H1 (cell line): ENCODE measurements around the gene DHRS1. TPM values are rescaled to one million over a fixed set of nuclear protein-coding genes. Genes with fewer than 3 reads are reported as not detected.
A peak's percentile ranks its signal among the peaks of the same experiment; 100 is the strongest.

ENCODE experiments used
- CTCF ChIA-PET: fragments of 300-600 bp; sonication (Branson Sonifier 250); formaldehyde crosslinking; loops from one replicate; lab custom pipeline; 2021; ENCODE audit not compliant: partially characterized antibody; lab: Charles Lee
- POLR2A ChIA-PET: fragments of 300-600 bp; sonication (Branson Sonifier 250); formaldehyde crosslinking; loops from one replicate; lab custom pipeline; 2021; ENCODE audit warnings: inconsistent platforms; ENCODE audit not compliant: partially characterized antibody; lab: Charles Lee
- DNase-seq, 2 experiments: peaks; one replicate each; pipeline versions ENCODE4 v3.0.0 to v3.0.0-alpha.2; 2010 to 2022; ENCODE audit warnings: low spot score in 2 of 2, low read depth in 1 of 2, mixed read lengths in 1 of 2
- FAIRE-seq: peaks from 2 replicates; lab custom pipeline; 2011; peaks lifted over from hg19 to GRCh38; lab: Jason Lieb, UNC
- H2AFZ ChIP-seq: 2 replicates; pipeline ENCODE4 v1.8.1; 2012; ENCODE audit warnings: low read length, inconsistent platforms
- H2AK5ac ChIP-seq: 2 replicates; pipeline ENCODE4 v1.6.1; 2013; ENCODE audit warnings: low read depth, low read length
- H2BK120ac ChIP-seq: replicated peaks from 2 replicates; pipeline ENCODE3; 2013; ENCODE audit warnings: low read depth, low read length, inconsistent platforms
- H2BK12ac ChIP-seq: 2 replicates; pipeline ENCODE4 v1.6.1; 2013; ENCODE audit warnings: low read depth, low read length
- H2BK15ac ChIP-seq: 2 replicates; pipeline ENCODE4 v1.6.1; 2013; ENCODE audit warnings: low read length
- H2BK20ac ChIP-seq: 2 replicates; pipeline ENCODE4 v1.6.1; 2013; ENCODE audit warnings: low read length
- H2BK5ac ChIP-seq: 2 replicates; pipeline ENCODE4 v1.6.1; 2013; ENCODE audit warnings: low read depth, low read length
- H3K14ac ChIP-seq: 2 replicates; pipeline ENCODE4 v1.6.1; 2013; ENCODE audit warnings: inconsistent platforms; ENCODE audit not compliant: insufficient read length
- H3K18ac ChIP-seq: 2 replicates; pipeline ENCODE4 v1.6.1; 2013; ENCODE audit warnings: low read length; ENCODE audit errors: extremely low read depth
- H3K23ac ChIP-seq: 2 replicates; pipeline ENCODE4 v1.6.1; 2013; ENCODE audit warnings: inconsistent platforms; ENCODE audit not compliant: insufficient read length
- H3K23me2 ChIP-seq: 2 replicates; pipeline ENCODE4 v1.6.1; 2013; ENCODE audit warnings: low read depth, low read length
- H3K27ac ChIP-seq: 2 replicates; pipeline ENCODE4 v1.6.1; 2011; ENCODE audit warnings: low read depth, low read length, inconsistent platforms
- H3K27me3 ChIP-seq, 4 experiments: replicated peaks in 1 of 4; 1 replicate in 1 of 4; 2 replicates in 3 of 4; pipeline versions ENCODE4 v1.6.1 to v1.8.1; 2011 to 2013; ENCODE audit warnings: low read length in 3 of 4, mild to moderate bottlenecking in 3 of 4, inconsistent platforms in 2 of 4, mixed read lengths in 2 of 4, moderate library complexity in 1 of 4; ENCODE audit not compliant: control insufficient read depth in 3 of 4, insufficient read depth in 3 of 4; ENCODE audit errors: extremely low read depth in 1 of 4
- H3K36me3 ChIP-seq, 4 experiments: 2 replicates each; pipeline versions ENCODE4 v1.6.1 to v1.8.1; 2011 to 2013; ENCODE audit warnings: mild to moderate bottlenecking in 4 of 4, low read length in 3 of 4, moderate library complexity in 2 of 4, control low read depth in 1 of 4, inconsistent platforms in 1 of 4; ENCODE audit not compliant: insufficient read depth in 4 of 4, control insufficient read depth in 2 of 4
- H3K4ac ChIP-seq: replicated peaks from 2 replicates; pipeline ENCODE3; 2013; ENCODE audit warnings: low read length, low read depth, mixed read lengths, inconsistent platforms; ENCODE audit not compliant: insufficient read length
- H3K4me1 ChIP-seq, 4 experiments: replicated peaks in 1 of 4; 1 replicate in 1 of 4; 2 replicates in 3 of 4; pipeline versions ENCODE4 v1.6.1 to v1.8.1; 2011 to 2013; ENCODE audit warnings: low read length in 3 of 4, inconsistent platforms in 2 of 4, mixed read lengths in 1 of 4; ENCODE audit not compliant: insufficient read depth in 4 of 4, control insufficient read depth in 3 of 4
- H3K4me2 ChIP-seq, 2 experiments: 2 replicates each; pipeline versions ENCODE4 v1.6.1 to v1.8.1; 2011 to 2013; ENCODE audit warnings: low read depth in 2 of 2, low read length in 2 of 2, control low read depth in 1 of 2, inconsistent platforms in 1 of 2, mild to moderate bottlenecking in 1 of 2; ENCODE audit not compliant: insufficient read depth in 1 of 2
- H3K4me3 ChIP-seq, 4 experiments: fragments of 200-600, 300-600 bp in 1 of 4; sonication (generic), shearing (Covaris generic), sonication (Bioruptor Twin) in 1 of 4; 2 replicates each; pipeline versions ENCODE4 v1.5.1 to v1.8.1; 2011 to 2016; ENCODE audit warnings: low read length in 4 of 4, low read depth in 3 of 4, control low read depth in 2 of 4, inconsistent platforms in 2 of 4, mild to moderate bottlenecking in 2 of 4, mixed read lengths in 1 of 4, moderate library complexity in 1 of 4; ENCODE audit not compliant: insufficient read depth in 2 of 4; ENCODE audit errors: extremely low read depth in 1 of 4
- H3K56ac ChIP-seq: replicated peaks from 2 replicates; pipeline ENCODE3; 2013; ENCODE audit warnings: low read depth, mild to moderate bottlenecking, mixed read lengths, low read length, inconsistent platforms; ENCODE audit not compliant: insufficient read length
- H3K79me1 ChIP-seq: 2 replicates; pipeline ENCODE4 v1.6.1; 2013; ENCODE audit warnings: low read depth, low read length, control low read depth
- H3K79me2 ChIP-seq, 2 experiments: 2 replicates each; pipeline versions ENCODE4 v1.6.1 to v1.8.1; 2012 to 2013; ENCODE audit warnings: low read length in 2 of 2, mild to moderate bottlenecking in 2 of 2, inconsistent platforms in 1 of 2; ENCODE audit not compliant: insufficient read depth in 2 of 2, control insufficient read depth in 1 of 2
- H3K9ac ChIP-seq, 4 experiments: replicated peaks in 1 of 4; 1 replicate in 1 of 4; 2 replicates in 3 of 4; pipeline versions ENCODE4 v1.6.1 to v1.8.1; 2011 to 2013; ENCODE audit warnings: low read depth in 3 of 4, low read length in 3 of 4, control low read depth in 2 of 4, mild to moderate bottlenecking in 2 of 4, moderate library complexity in 2 of 4, inconsistent platforms in 1 of 4; ENCODE audit errors: extremely low read depth in 1 of 4
- H3K9me3 ChIP-seq, 2 experiments: 2 replicates each; pipeline versions ENCODE4 v1.6.1 to v1.8.1; 2012 to 2013; ENCODE audit warnings: mild to moderate bottlenecking in 2 of 2, moderate library complexity in 2 of 2, control low read depth in 1 of 2, inconsistent platforms in 1 of 2, low read depth in 1 of 2, low read length in 1 of 2, mixed read lengths in 1 of 2; ENCODE audit not compliant: insufficient read depth in 2 of 2
- H4K20me1 ChIP-seq, 2 experiments: replicated peaks in 1 of 2; 2 replicates each; pipeline versions ENCODE3 to v1.8.1; 2011 to 2013; ENCODE audit warnings: inconsistent platforms in 2 of 2, low read length in 2 of 2, mild to moderate bottlenecking in 1 of 2; ENCODE audit not compliant: insufficient read depth in 2 of 2, control insufficient read depth in 1 of 2
- H4K5ac ChIP-seq: 2 replicates; pipeline ENCODE4 v1.6.1; 2013; ENCODE audit warnings: low read length, low read depth, mixed read lengths, inconsistent platforms; ENCODE audit not compliant: insufficient read length
- H4K8ac ChIP-seq: 2 replicates; pipeline ENCODE4 v1.8.0; 2013; ENCODE audit warnings: mild to moderate bottlenecking, moderate library complexity, low read length, inconsistent platforms; ENCODE audit not compliant: insufficient read depth; ENCODE audit errors: extremely low read depth
- H4K91ac ChIP-seq: replicated peaks from 2 replicates; pipeline ENCODE3; 2013; ENCODE audit warnings: low read length, mixed read lengths, inconsistent platforms; ENCODE audit not compliant: insufficient read length
- ATF3 ChIP-seq: IDR thresholded peaks from 2 replicates; pipeline ENCODE4 v1.6.1; 2011; ENCODE audit warnings: low read depth, mild to moderate bottlenecking, low read length; ENCODE audit not compliant: insufficient read depth
- WGBS, 2 experiments: shearing (Covaris generic) in 1 of 2; methylation state at CpG; one replicate each; pipeline versions ENCODE4 v1.1.6 to v1.1.7; 2013 to 2015; ENCODE audit warnings: low lambda C conversion rate in 2 of 2, mixed read lengths in 2 of 2, inconsistent platforms in 1 of 2, low coverage in 1 of 2, missing lambda C conversion rate in 1 of 2; ENCODE audit not compliant: insufficient replicate concordance in 2 of 2, insufficient coverage in 1 of 2, insufficient read length in 1 of 2; ENCODE audit errors: extremely low coverage in 1 of 2, missing lambda C conversion rate in 1 of 2; 5-methylcytosine and 5-hydroxymethylcytosine counted together
- polyA plus RNA-seq, 7 experiments: library from polyadenylated mRNA; depleted of rRNA in 3 of 7; stranded (reverse) in 5 of 7; unstranded in 2 of 7; fragments of >200 nt in 5 of 7; fragments of 200-250 nt in 2 of 7; gene quantifications; 1 replicate in 5 of 7; 2 replicates in 1 of 7; 4 replicates in 1 of 7; pipeline versions ENCODE4 v1.2.1 to v1.2.3, GENCODE V29; 2011 to 2013; ENCODE audit warnings: missing spikeins in 2 of 7, mixed read lengths in 2 of 7
- total RNA-seq: library from RNA; stranded (reverse); fragmentation: NEBNext Ultra II Directional; extraction: Animal tissue kit (Norgen Biotek cat#: 25700); gene quantifications from 2 replicates; pipeline ENCODE4 v1.2.1, GENCODE V29; 2021
- TF ChIP-seq, protein P1 (sequence below): IDR thresholded peaks from 2 replicates; pipeline ENCODE4 v1.6.1; 2012; ENCODE audit warnings: inconsistent platforms

DHRS1 gene
- total and polyA plus RNA-seq, 2 of the 8 experiments (the other 6 are each of a cell fraction or from before 2014, with no cell fraction given) = 8.8 to 31.7 TPM

DNA sequence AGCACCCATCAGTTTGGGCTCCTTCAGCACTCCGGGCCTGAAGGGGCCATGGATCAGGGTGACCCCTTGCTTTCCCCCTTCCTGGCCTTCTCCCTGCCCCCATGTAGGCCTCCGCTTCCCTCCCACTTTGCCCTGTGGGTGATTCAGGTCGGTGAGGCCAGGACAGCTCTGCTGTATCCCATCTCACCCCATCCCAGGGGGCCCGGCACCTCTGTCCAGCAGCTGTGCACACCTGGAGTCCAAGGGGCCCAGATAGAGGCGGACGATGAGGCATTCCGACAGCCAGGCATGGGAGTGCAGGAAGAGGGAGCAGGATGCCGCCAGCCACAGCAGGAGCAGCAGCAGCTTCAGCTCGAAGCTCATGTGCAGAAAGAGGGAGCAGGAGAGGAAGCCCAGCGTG, 23.1 kb upstream of the DHRS1 start:
- Histone ChIP-seq H4K91ac (no peak overlapping the region), H3K14ac (no peak overlapping the region)
- no peak for FAIRE-seq
- TF ChIP-seq, protein P1, sequence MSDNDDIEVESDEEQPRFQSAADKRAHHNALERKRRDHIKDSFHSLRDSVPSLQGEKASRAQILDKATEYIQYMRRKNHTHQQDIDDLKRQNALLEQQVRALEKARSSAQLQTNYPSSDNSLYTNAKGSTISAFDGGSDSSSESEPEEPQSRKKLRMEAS = no peak
- no peak for TF ChIP-seq ATF3

More for the DNA sequence above, 23.1 kb upstream of the DHRS1 start:
- no peak for DNase-seq
- Histone ChIP-seq H3K18ac (no peak overlapping the region), H3K36me3 (no peaks in the 10 kb centered on the region), H3K79me1 (no peaks in the 10 kb centered on the region), H2AK5ac (no peak overlapping the region), H2BK15ac (no peak overlapping the region), H3K27me3 (peaks cover 0 to 37% (median 21%) of the 10 kb centered on the region in 4 experiments; a peak in 6 of 7 replicates), H3K23ac (no peak overlapping the region), H3K23me2 (no peaks in the 10 kb centered on the region; the same call in 1 of the 2 replicates), H3K4me2 (no peak overlapping the region), H4K8ac (no peak overlapping the region; the same call in 1 of the 2 replicates), H4K20me1 (no peaks in the 10 kb centered on the region), H2AFZ (no peak overlapping the region), H3K79me2 (no peaks in the 10 kb centered on the region), H2BK120ac (no peak overlapping the region), H3K4me1 (no peaks in the 10 kb centered on the region), H2BK12ac (0 out of 2 replicates have a peak overlapping the region, but pooled peaks have one; percentile 17), H3K9ac (no peak overlapping the region), H3K4me3 (no peak overlapping the region), H4K5ac (no peak overlapping the region), H2BK5ac (no peak overlapping the region), H3K4ac (no peak overlapping the region), H3K9me3 (no peaks in the 10 kb centered on the region), H3K56ac (no peak overlapping the region), H3K27ac (no peak overlapping the region), H2BK20ac (no peak overlapping the region)
- ChIA-PET POLR2A (interaction anchor here (1.0 to 1.6 kb wide), 5 partner anchors 11 to 114 kb away, joined by 3 to 6 read pairs (median 4); partner anchors contain the start of genes ADCY4, DHRS1, NOP9 and RIPK3), CTCF (interaction anchor here (0.6 to 27.8 kb wide), 13 partner anchors 9 to 105 kb away, joined by 3 to 664 read pairs (median 4); partner anchors contain the start of genes CBLN3, CIDEB, KHNYN and TINF2)
- 86% methylated on average over 9 of the region's 10 CpGs; no CpG with 5 or more reads in 1 of the 2 experiments for WGBS, 2 experiments
